Eye (tissue), 1 donor: Measurements from ENCODE around the gene ZBTB14.

ENCODE experiments used
- DNase-seq: peaks from one replicate; pipeline ENCODE4 v3.0.0-alpha.2; 2015

Gene ZBTB14

GRCh38 chr18:5288517-5288935 lies 7.0 kb downstream of the ZBTB14 start:
- DNase-seq, result no peak

- DNase-seq, result no peak
Observed at GRCh38 chr18:5287854-5288253, 7.7 kb downstream of the ZBTB14 start.

- no peak for DNase-seq
Observed at GRCh38 chr18:5286525-5286924, 9.0 kb downstream of the ZBTB14 start.

GRCh38 chr18:5285326-5285725 lies 10.2 kb downstream of the ZBTB14 start:
- DNase-seq, result peak; percentile 21

GRCh38 chr18:5284808-5285207 lies 10.7 kb downstream of the ZBTB14 start:
- DNase-seq, result no peak

- no peak for DNase-seq
Observed at GRCh38 chr18:5282770-5283169, 12.8 kb downstream of the ZBTB14 start.

GRCh38 chr18:5276947-5277346 lies 18.6 kb downstream of the ZBTB14 start:
- DNase-seq, result no peak

GRCh38 chr18:5275872-5276271 lies 19.7 kb downstream of the ZBTB14 start:
- no peak for DNase-seq

GRCh38 chr18:5268874-5269273 lies 26.7 kb downstream of the ZBTB14 start:
- no peak for DNase-seq

- no peak for DNase-seq
Observed at GRCh38 chr18:5266721-5267120, 28.8 kb downstream of the ZBTB14 start.

- DNase-seq, result no peak
Observed at GRCh38 chr18:5253910-5254309, 41.6 kb downstream of the ZBTB14 start.

- DNase-seq, result no peak
Observed at GRCh38 chr18:5251117-5251516, 44.4 kb downstream of the ZBTB14 start.

- DNase-seq, result no peak
Observed at GRCh38 chr18:5250603-5251002, 44.9 kb downstream of the ZBTB14 start.

- DNase-seq, result no peak
Observed at GRCh38 chr18:5244941-5245340, 50.6 kb downstream of the ZBTB14 start.

GRCh38 chr18:5239447-5239846 lies 56.1 kb downstream of the ZBTB14 start:
- peak; percentile 6 for DNase-seq
